ENCODE measurements around the gene SLC15A5.

Gene SLC15A5

GRCh38 chr12:16224196-16224595, 53.3 kb downstream of the SLC15A5 start:
- ATAC-seq, result no peak

GRCh38 chr12:16221776-16222175, 55.7 kb downstream of the SLC15A5 start:
- no peak for TF ChIP-seq ARNTL (CRISPR knock-in tag; IDR thresholded peaks at IDR 0.05; ENCODE audit: borderline replicate concordance, low read depth)
- TF ChIP-seq, protein P1, sequence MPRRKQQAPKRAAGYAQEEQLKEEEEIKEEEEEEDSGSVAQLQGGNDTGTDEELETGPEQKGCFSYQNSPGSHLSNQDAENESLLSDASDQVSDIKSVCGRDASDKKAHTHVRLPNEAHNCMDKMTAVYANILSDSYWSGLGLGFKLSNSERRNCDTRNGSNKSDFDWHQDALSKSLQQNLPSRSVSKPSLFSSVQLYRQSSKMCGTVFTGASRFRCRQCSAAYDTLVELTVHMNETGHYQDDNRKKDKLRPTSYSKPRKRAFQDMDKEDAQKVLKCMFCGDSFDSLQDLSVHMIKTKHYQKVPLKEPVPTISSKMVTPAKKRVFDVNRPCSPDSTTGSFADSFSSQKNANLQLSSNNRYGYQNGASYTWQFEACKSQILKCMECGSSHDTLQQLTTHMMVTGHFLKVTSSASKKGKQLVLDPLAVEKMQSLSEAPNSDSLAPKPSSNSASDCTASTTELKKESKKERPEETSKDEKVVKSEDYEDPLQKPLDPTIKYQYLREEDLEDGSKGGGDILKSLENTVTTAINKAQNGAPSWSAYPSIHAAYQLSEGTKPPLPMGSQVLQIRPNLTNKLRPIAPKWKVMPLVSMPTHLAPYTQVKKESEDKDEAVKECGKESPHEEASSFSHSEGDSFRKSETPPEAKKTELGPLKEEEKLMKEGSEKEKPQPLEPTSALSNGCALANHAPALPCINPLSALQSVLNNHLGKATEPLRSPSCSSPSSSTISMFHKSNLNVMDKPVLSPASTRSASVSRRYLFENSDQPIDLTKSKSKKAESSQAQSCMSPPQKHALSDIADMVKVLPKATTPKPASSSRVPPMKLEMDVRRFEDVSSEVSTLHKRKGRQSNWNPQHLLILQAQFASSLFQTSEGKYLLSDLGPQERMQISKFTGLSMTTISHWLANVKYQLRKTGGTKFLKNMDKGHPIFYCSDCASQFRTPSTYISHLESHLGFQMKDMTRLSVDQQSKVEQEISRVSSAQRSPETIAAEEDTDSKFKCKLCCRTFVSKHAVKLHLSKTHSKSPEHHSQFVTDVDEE (CRISPR knock-in tag; IDR thresholded peaks at IDR 0.05), result no peak
- TF ChIP-seq ZNF70 (CRISPR knock-in tag; IDR thresholded peaks at IDR 0.05), result no peak
- TF ChIP-seq ZFP3 (CRISPR knock-in tag; IDR thresholded peaks at IDR 0.05), result no peak
- TF ChIP-seq, protein P2, sequence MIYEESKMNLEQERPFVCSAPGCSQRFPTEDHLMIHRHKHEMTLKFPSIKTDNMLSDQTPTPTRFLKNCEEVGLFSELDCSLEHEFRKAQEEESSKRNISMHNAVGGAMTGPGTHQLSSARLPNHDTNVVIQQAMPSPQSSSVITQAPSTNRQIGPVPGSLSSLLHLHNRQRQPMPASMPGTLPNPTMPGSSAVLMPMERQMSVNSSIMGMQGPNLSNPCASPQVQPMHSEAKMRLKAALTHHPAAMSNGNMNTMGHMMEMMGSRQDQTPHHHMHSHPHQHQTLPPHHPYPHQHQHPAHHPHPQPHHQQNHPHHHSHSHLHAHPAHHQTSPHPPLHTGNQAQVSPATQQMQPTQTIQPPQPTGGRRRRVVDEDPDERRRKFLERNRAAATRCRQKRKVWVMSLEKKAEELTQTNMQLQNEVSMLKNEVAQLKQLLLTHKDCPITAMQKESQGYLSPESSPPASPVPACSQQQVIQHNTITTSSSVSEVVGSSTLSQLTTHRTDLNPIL (CRISPR knock-in tag; IDR thresholded peaks at IDR 0.05; ENCODE audit: low read depth), result no peak
- no peak for TF ChIP-seq TOX (CRISPR knock-in tag; IDR thresholded peaks at IDR 0.05; ENCODE audit: borderline replicate concordance)
- TF ChIP-seq, protein P3, sequence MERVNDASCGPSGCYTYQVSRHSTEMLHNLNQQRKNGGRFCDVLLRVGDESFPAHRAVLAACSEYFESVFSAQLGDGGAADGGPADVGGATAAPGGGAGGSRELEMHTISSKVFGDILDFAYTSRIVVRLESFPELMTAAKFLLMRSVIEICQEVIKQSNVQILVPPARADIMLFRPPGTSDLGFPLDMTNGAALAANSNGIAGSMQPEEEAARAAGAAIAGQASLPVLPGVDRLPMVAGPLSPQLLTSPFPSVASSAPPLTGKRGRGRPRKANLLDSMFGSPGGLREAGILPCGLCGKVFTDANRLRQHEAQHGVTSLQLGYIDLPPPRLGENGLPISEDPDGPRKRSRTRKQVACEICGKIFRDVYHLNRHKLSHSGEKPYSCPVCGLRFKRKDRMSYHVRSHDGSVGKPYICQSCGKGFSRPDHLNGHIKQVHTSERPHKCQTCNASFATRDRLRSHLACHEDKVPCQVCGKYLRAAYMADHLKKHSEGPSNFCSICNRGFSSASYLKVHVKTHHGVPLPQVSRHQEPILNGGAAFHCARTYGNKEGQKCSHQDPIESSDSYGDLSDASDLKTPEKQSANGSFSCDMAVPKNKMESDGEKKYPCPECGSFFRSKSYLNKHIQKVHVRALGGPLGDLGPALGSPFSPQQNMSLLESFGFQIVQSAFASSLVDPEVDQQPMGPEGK (CRISPR knock-in tag; IDR thresholded peaks at IDR 0.05; ENCODE audit: borderline replicate concordance), result no peak
- TF ChIP-seq ZNF8 (CRISPR knock-in tag; IDR thresholded peaks at IDR 0.05), result no peak
- TF ChIP-seq CSRNP3 (CRISPR knock-in tag; IDR thresholded peaks at IDR 0.05), result no peak
- TF ChIP-seq, protein P4, sequence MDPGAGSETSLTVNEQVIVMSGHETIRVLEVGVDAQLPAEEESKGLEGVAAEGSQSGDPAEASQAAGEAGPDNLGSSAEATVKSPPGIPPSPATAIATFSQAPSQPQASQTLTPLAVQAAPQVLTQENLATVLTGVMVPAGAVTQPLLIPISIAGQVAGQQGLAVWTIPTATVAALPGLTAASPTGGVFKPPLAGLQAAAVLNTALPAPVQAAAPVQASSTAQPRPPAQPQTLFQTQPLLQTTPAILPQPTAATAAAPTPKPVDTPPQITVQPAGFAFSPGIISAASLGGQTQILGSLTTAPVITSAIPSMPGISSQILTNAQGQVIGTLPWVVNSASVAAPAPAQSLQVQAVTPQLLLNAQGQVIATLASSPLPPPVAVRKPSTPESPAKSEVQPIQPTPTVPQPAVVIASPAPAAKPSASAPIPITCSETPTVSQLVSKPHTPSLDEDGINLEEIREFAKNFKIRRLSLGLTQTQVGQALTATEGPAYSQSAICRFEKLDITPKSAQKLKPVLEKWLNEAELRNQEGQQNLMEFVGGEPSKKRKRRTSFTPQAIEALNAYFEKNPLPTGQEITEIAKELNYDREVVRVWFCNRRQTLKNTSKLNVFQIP (CRISPR knock-in tag; IDR thresholded peaks at IDR 0.05; ENCODE audit: borderline replicate concordance, low read depth), result no peak
- TF ChIP-seq ZFP30 (CRISPR knock-in tag; IDR thresholded peaks at IDR 0.05), result no peak
- no peak for TF ChIP-seq SNAI2 (CRISPR knock-in tag; IDR thresholded peaks at IDR 0.05)
- no peak for TF ChIP-seq PPARA (CRISPR knock-in tag; IDR thresholded peaks at IDR 0.05; ENCODE audit: borderline replicate concordance)
- TF ChIP-seq ZNF565 (CRISPR knock-in tag; conservative IDR thresholded peaks at IDR 0.05; ENCODE audit: low read depth), result no peak
- ATAC-seq, result no peak

More at GRCh38 chr12:16224196-16224595, 53.3 kb downstream of the SLC15A5 start:
- no peak for TF ChIP-seq ZNF70 (CRISPR knock-in tag; IDR thresholded peaks at IDR 0.05)
- TF ChIP-seq CSDC2 (CRISPR knock-in tag; IDR thresholded peaks at IDR 0.05), result no peak
- TF ChIP-seq GLIS3 (CRISPR knock-in tag; IDR thresholded peaks at IDR 0.05), result no peak
- no peak for TF ChIP-seq SNAI2 (CRISPR knock-in tag; IDR thresholded peaks at IDR 0.05)
- TF ChIP-seq BACH2 (CRISPR knock-in tag; IDR thresholded peaks at IDR 0.05; ENCODE audit: borderline replicate concordance), result no peak
- no peak for TF ChIP-seq ESRRG (CRISPR knock-in tag; IDR thresholded peaks at IDR 0.05)
- no peak for TF ChIP-seq ZC3H10 (CRISPR knock-in tag; IDR thresholded peaks at IDR 0.05)
- no peak for TF ChIP-seq ISL1 (CRISPR knock-in tag; IDR thresholded peaks at IDR 0.05)
- TF ChIP-seq, protein P4 (CRISPR knock-in tag; IDR thresholded peaks at IDR 0.05; ENCODE audit: borderline replicate concordance, low read depth), result no peak
- no peak for TF ChIP-seq ZFP30 (CRISPR knock-in tag; IDR thresholded peaks at IDR 0.05)
- TF ChIP-seq ZFP3 (CRISPR knock-in tag; IDR thresholded peaks at IDR 0.05), result no peak
- TF ChIP-seq, protein P2 (CRISPR knock-in tag; IDR thresholded peaks at IDR 0.05; ENCODE audit: low read depth), result no peak
- TF ChIP-seq OSR1 (CRISPR knock-in tag; IDR thresholded peaks at IDR 0.05), result no peak

Measured in SK-N-SH treated with all-trans-retinoic acid at 6 μM for 48 hours (cell line).